ENCODE results near the gene TEAD3.

The TEAD3 gene

DNA sequence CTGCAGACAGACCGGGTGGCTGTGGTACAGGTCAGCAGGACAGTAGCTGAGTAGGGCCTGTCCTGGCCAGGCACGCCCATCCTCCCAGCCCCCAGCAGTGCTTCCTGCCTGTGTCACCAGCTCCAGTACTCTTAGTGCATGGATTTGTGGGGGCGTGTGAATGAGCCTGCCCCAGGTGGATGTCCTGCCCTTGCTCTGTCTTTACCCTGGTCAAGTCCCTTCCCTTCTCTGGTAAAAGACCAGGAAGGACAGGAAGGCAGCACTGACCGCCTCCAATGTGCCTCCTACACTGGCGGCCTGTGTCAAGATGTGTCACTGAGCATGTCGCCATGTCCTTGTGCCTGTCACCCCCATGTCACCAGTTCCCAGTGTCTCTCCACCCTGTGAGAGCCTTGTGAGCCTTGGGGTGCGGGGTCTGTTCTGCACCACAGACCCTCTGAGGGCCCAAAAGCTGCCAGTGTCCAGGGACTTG is 11.9 kb downstream of the TEAD3 start:
- Mint-ChIP-seq H3K27ac (no peak overlapping the region), H3K4me3 (no peak overlapping the region), H3K27me3 (no peaks in the 10 kb centered on the region), H3K36me3 (ENCODE audit: insufficient read depth) (no peaks in the 10 kb centered on the region), H3K9me3 (no peaks in the 10 kb centered on the region), H3K4me1 (ENCODE audit: low read depth in 2 of 2) (peaks cover 5 to 7% of the 10 kb centered on the region in 2 donors)
- ATAC-seq (replicated peaks) (no peak), DNase-seq (no peak)

DNA sequence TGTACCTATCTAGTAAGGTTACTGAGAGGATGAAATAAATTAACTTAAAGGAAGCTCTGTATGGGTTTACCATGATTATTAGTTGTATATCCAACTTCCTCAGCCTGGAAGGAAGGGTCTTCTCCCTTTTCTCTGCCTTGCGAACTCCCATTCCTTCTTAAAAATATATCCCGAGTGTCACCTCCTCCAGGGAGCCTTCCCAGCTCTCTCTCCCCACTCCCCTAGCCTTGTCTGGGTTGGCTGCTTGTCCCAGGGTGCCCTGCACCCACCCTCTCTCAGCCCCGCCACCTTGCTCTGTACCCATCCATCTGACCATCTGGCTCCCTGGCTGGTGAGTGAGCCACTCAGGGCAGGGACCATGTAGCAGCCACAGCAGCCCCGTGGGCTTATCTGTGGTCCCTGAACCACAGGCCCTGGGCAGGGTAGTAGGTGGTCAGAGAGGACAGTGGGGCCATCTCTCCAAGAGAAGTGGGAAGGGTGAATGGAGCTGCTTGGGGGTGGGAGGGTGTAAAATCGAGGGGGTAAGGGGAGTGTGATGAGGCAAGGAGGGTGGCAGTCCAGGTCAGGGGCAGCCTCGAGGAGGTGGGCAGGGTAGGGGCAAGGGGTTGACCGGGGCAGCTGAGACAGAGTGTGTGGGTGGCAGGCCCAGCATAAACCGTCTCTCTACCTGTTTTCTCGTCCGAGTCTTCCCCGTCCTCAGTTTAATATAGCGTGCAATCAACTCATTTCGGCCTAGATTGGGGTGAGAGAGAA is 12.8 kb downstream of the TEAD3 start:
- H3K4me1 Mint-ChIP-seq (ENCODE audit: low read depth in 2 of 2) = peaks cover 5 to 7% of the 10 kb centered on the region in 2 donors
- no peak overlapping the region for H3K27ac Mint-ChIP-seq
- ATAC-seq (replicated peaks) = no peak
- no peak overlapping the region for H3K4me3 Mint-ChIP-seq
- no peaks in the 10 kb centered on the region for H3K36me3 Mint-ChIP-seq (ENCODE audit: insufficient read depth)
- H3K9me3 Mint-ChIP-seq = no peaks in the 10 kb centered on the region
- DNase-seq = no peak
- no peaks in the 10 kb centered on the region for H3K27me3 Mint-ChIP-seq

DNA sequence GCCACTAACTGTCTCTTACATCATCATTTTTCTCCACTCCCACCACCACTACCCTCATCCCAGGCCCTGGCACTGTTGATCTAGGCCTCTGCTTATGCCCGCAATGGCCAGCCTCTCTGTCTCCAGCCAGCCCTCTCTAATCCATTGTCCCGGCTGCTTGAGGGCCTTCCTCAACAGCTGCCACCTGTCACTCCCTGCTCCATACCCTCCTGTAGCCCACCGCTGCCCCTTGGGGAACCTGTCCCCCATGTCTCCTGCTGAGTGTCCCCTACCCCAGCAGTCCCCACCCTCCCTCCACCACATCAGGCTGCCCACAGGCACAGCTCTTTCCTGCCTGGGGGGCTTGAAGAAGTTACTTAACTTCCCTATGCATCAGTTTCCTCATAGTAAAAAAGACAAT is 13.4 kb downstream of the TEAD3 start:
- no peak for ATAC-seq (replicated peaks)

GRCh38 chr6:35483062-35483461 is 13.8 kb downstream of the TEAD3 start:
- no peaks in the 10 kb centered on the region for H3K36me3 Mint-ChIP-seq (ENCODE audit: insufficient read depth)
- H3K27me3 Mint-ChIP-seq = no peaks in the 10 kb centered on the region
- H3K4me1 Mint-ChIP-seq (ENCODE audit: low read depth in 2 of 2) = peaks cover 4 to 6% of the 10 kb centered on the region in 2 donors
- DNase-seq = no peak
- H3K27ac Mint-ChIP-seq = no peak overlapping the region
- no peak for ATAC-seq (replicated peaks)
- no peak overlapping the region for H3K4me3 Mint-ChIP-seq
- no peaks in the 10 kb centered on the region for H3K9me3 Mint-ChIP-seq

More for the DNA sequence above, 13.4 kb downstream of the TEAD3 start:
- no peaks in the 10 kb centered on the region for H3K27me3 Mint-ChIP-seq
- no peaks in the 10 kb centered on the region for H3K9me3 Mint-ChIP-seq
- no peak overlapping the region for H3K27ac Mint-ChIP-seq
- no peak overlapping the region for H3K4me3 Mint-ChIP-seq
- no peaks in the 10 kb centered on the region for H3K36me3 Mint-ChIP-seq (ENCODE audit: insufficient read depth)
- peaks cover 5 to 7% of the 10 kb centered on the region in 2 donors for H3K4me1 Mint-ChIP-seq (ENCODE audit: low read depth in 2 of 2)
- no peak for DNase-seq

GRCh38 chr6:35481226-35481625 is 15.7 kb downstream of the TEAD3 start:
- H3K9me3 Mint-ChIP-seq = no peaks in the 10 kb centered on the region

GRCh38 chr6:35480176-35480575 is 16.7 kb downstream of the TEAD3 start:
- H3K36me3 Mint-ChIP-seq (ENCODE audit: insufficient read depth) = no peaks in the 10 kb centered on the region
- H3K4me1 Mint-ChIP-seq (ENCODE audit: low read depth in 2 of 2) = no peaks in the 10 kb centered on the region
- ATAC-seq (replicated peaks) (no peak), DNase-seq (no peak)
- peak overlapping the region in 1 of 2 donors; percentile 44 for H3K27ac Mint-ChIP-seq
- no peak overlapping the region for H3K4me3 Mint-ChIP-seq
- H3K27me3 Mint-ChIP-seq = no peaks in the 10 kb centered on the region
- no peaks in the 10 kb centered on the region for H3K9me3 Mint-ChIP-seq

More at GRCh38 chr6:35481226-35481625, 15.7 kb downstream of the TEAD3 start:
- H3K27ac Mint-ChIP-seq = no peak overlapping the region
- no peak overlapping the region for H3K4me3 Mint-ChIP-seq
- no peaks in the 10 kb centered on the region for H3K36me3 Mint-ChIP-seq (ENCODE audit: insufficient read depth)
- ATAC-seq (replicated peaks) (no peak), DNase-seq (no peak)
- H3K27me3 Mint-ChIP-seq = no peaks in the 10 kb centered on the region
- no peaks in the 10 kb centered on the region for H3K4me1 Mint-ChIP-seq (ENCODE audit: low read depth in 2 of 2)

- Mint-ChIP-seq H3K4me1 (ENCODE audit: low read depth in 2 of 2) (peaks cover 0 to 4% of the 10 kb centered on the region in 2 donors), H3K27ac (no peak overlapping the region), H3K27me3 (no peaks in the 10 kb centered on the region), H3K9me3 (no peaks in the 10 kb centered on the region), H3K36me3 (ENCODE audit: insufficient read depth) (peaks cover 11% of the 10 kb centered on the region), H3K4me3 (no peak overlapping the region)
- DNase-seq (no peak), ATAC-seq (replicated peaks) (no peak)
Measured at GRCh38 chr6:35478259-35478658, 18.6 kb downstream of the TEAD3 start.

DNA sequence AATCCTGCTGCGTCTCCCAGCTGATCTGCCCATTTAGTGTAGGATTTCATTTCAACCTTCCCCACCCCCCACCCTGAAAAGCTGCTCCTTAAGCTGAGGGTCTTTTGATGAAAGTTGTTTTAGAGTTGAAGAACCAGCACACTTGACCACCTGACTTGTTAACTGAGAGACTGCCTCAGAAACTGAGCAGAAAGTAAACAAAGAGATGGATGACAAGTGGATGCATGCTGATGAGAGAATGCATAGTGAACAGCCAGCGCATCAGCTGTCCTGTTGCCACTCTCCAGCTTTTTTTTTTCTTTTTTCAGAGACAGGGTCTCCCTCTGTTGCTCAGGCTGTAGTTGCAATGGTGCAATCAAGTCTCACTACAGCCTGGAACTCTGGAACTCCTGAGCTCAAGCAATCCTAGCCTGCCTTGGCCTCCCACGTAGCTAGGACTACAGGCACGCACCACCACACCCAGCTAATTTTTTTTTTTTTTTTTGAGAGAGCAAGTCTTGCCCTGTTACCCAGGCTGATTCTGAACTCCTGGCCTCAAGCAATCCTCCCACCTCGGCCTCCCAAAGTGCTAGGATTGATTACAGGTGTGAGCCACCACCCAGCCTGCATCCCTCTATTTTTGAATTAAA is 19.2 kb downstream of the TEAD3 start:
- H3K9me3 Mint-ChIP-seq = no peaks in the 10 kb centered on the region
- H3K27ac Mint-ChIP-seq = no peak overlapping the region
- H3K36me3 Mint-ChIP-seq (ENCODE audit: insufficient read depth) = peaks cover 15% of the 10 kb centered on the region
- H3K27me3 Mint-ChIP-seq = no peaks in the 10 kb centered on the region
- H3K4me3 Mint-ChIP-seq = no peak overlapping the region
- no peak for ATAC-seq (replicated peaks)
- DNase-seq = no peak
- peaks cover 0 to 5% of the 10 kb centered on the region in 2 donors for H3K4me1 Mint-ChIP-seq (ENCODE audit: low read depth in 2 of 2)

DNA sequence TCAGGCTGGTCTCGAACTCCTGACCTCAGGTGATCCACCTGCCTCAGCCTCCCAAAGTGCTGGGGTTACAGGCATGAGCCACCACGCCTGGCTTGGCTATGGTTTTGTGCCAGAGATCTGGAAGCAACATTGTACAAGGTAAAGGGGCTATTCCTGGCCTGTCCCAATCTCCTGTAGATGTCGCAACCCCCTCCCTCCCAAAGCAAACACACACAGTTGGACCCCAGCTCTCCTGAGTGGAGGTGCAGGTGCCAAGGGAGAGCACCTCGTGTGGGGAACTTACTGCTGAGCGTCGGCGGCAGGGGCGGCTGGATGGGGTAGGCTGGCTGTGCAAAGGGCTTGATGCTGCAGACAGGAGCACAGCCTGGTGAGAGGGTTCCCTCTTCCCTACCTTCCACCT is 19.9 kb downstream of the TEAD3 start:
- ATAC-seq (replicated peaks) = no peak
- Mint-ChIP-seq H3K27ac (no peak overlapping the region), H3K9me3 (no peaks in the 10 kb centered on the region), H3K4me3 (no peak overlapping the region), H3K36me3 (ENCODE audit: insufficient read depth) (peaks cover 22% of the 10 kb centered on the region), H3K27me3 (no peaks in the 10 kb centered on the region), H3K4me1 (ENCODE audit: low read depth in 2 of 2) (peaks cover 0 to 5% of the 10 kb centered on the region in 2 donors)
- no peak for DNase-seq

DNA sequence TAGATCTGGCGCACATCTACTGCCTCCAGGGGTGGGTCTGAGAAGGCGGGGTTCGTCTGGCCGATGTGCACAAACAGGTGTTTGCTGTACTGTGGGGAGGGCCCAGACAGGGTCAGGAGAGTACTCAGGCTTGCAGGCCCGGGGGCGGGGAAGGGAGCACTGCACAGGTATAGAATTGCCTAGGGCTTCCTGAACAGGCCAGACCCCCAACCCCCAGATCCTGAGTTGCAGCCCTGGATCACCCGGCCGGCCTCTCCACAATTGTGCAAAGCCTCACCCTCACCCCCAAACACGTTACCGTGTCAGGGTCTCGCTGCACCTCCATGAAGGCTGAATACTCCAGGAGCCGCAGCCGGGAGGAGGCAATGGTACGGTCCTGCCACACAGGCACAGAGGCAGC is 20.9 kb downstream of the TEAD3 start:
- peaks cover 0 to 7% of the 10 kb centered on the region in 2 donors for H3K4me1 Mint-ChIP-seq (ENCODE audit: low read depth in 2 of 2)
- peaks cover 32% of the 10 kb centered on the region for H3K36me3 Mint-ChIP-seq (ENCODE audit: insufficient read depth)
- ATAC-seq (replicated peaks) = no peak
- DNase-seq = no peak
- no peaks in the 10 kb centered on the region for H3K9me3 Mint-ChIP-seq
- no peak overlapping the region for H3K4me3 Mint-ChIP-seq
- H3K27ac Mint-ChIP-seq = no peak overlapping the region
- no peaks in the 10 kb centered on the region for H3K27me3 Mint-ChIP-seq

DNA sequence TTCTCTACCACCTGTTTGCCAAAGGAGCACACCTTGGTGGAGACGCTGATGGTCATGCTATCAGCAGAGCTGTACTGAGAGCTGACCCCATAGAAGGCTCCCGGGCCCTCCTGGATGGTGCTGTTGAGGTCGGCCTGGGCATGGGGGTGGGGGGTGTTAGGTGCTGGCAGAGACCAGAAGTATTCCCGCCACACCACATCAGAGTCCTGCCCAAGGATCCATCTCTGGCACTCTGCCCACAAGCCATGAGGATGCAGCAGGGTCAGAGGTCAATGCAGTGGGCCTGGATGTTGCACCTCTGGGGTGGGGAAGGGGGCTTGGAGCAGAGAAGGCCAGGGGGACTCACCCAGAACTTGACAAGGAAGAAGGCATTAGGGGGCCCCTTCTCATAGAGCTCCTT is 21.3 kb downstream of the TEAD3 start:
- H3K9me3 Mint-ChIP-seq = no peaks in the 10 kb centered on the region
- DNase-seq (no peak), ATAC-seq (replicated peaks) (no peak)
- peaks cover 36% of the 10 kb centered on the region for H3K36me3 Mint-ChIP-seq (ENCODE audit: insufficient read depth)
- no peak overlapping the region for H3K27ac Mint-ChIP-seq
- H3K4me3 Mint-ChIP-seq = no peak overlapping the region
- H3K27me3 Mint-ChIP-seq = no peaks in the 10 kb centered on the region
- H3K4me1 Mint-ChIP-seq (ENCODE audit: low read depth in 2 of 2) = peaks cover 4 to 10% of the 10 kb centered on the region in 2 donors

GRCh38 chr6:35474942-35475570 is 21.8 kb downstream of the TEAD3 start:
- Mint-ChIP-seq H3K36me3 (ENCODE audit: insufficient read depth) (peaks cover 41% of the 10 kb centered on the region), H3K27ac (peak overlapping the region in 1 of 2 donors; percentile 57), H3K4me3 (no peak overlapping the region), H3K9me3 (no peaks in the 10 kb centered on the region), H3K4me1 (ENCODE audit: low read depth in 2 of 2) (peaks cover 9 to 15% of the 10 kb centered on the region in 2 donors), H3K27me3 (no peaks in the 10 kb centered on the region)
- ATAC-seq (replicated peaks) (no peak), DNase-seq (no peak)

- Mint-ChIP-seq H3K27me3 (no peaks in the 10 kb centered on the region), H3K36me3 (ENCODE audit: insufficient read depth) (peaks cover 48% of the 10 kb centered on the region), H3K4me3 (no peak overlapping the region), H3K9me3 (no peaks in the 10 kb centered on the region), H3K27ac (peak overlapping the region in 1 of 2 donors; percentile 57), H3K4me1 (ENCODE audit: low read depth in 2 of 2) (peaks cover 17 to 22% of the 10 kb centered on the region in 2 donors)
- DNase-seq = no peak
- no peak for ATAC-seq (replicated peaks)
Measured at GRCh38 chr6:35474131-35474941, 22.5 kb downstream of the TEAD3 start.

Data from effector memory CD8-positive, alpha-beta T cell (primary cell).